ENCODE measurements around the gene FAM222A. TPM values are rescaled to one million over a fixed set of nuclear protein-coding genes. Genes with fewer than 3 reads are reported as not detected.

FAM222A gene
- total RNA-seq, 6 experiments from 2014 or later, result 0.34 to 4.3 (median 1.2) TPM

GRCh38 chr12:109714141-109714912 is 702 bp downstream of the FAM222A start:
- no peaks in the 10 kb centered on the region for H3K27me3 ChIP-seq
- H3K4me1 ChIP-seq, result peaks cover 0 to 53% (median 20%) of the 10 kb centered on the region in 4 donors
- ATAC-seq (peak; percentile 7 to 33 (median 20)), DNase-seq (peak; percentile 75 to 82 (median 77))
- no peak overlapping the region for H3K27ac ChIP-seq
- no peaks in the 10 kb centered on the region for H3K36me3 ChIP-seq
- peak overlapping the region; percentile 58 to 61 (median 59) for H3K4me3 ChIP-seq
- TF ChIP-seq CTCF (IDR thresholded peaks at IDR 0.05), result peak in 3 of 4 donors; percentile 15 to 34 (median 30)
- no peak for TF ChIP-seq POLR2A (IDR thresholded peaks at IDR 0.05)
- 11% methylated on average over 8 of the region's 96 CpGs for WGBS (ENCODE audit: insufficient coverage, low coverage, low lambda C conversion rate, missing lambda C conversion rate)
- intact Hi-C loops (cut with DNase I), result no loop called here
- no peaks in the 10 kb centered on the region for H3K9me3 ChIP-seq

- Histone ChIP-seq H3K4me1 (peaks cover 0 to 53% (median 23%) of the 10 kb centered on the region in 4 donors), H3K27ac (no peak overlapping the region), H3K27me3 (no peaks in the 10 kb centered on the region), H3K9me3 (no peaks in the 10 kb centered on the region), H3K4me3 (peak overlapping the region; percentile 58 to 61 (median 59)), H3K36me3 (no peaks in the 10 kb centered on the region)
- DNase-seq, result no peak
- no peak for ATAC-seq
- 13% methylated on average over 6 of the region's 13 CpGs for WGBS (ENCODE audit: insufficient coverage, low coverage, low lambda C conversion rate, missing lambda C conversion rate)
- intact Hi-C loops (cut with DNase I), result loop anchor here (5.0 kb wide), 2 partner anchors 47 to 113 kb away; no protein-coding TSS in a partner anchor
- TF ChIP-seq CTCF (IDR thresholded peaks at IDR 0.05), result no peak
- no peak for TF ChIP-seq POLR2A (IDR thresholded peaks at IDR 0.05)
These were observed 1.3 kb downstream of the FAM222A start for GRCh38 chr12:109714913-109715244.

GRCh38 chr12:109715310-109716091 is 1.9 kb downstream of the FAM222A start:
- DNase-seq (no peak), ATAC-seq (no peak)
- Histone ChIP-seq H3K27me3 (no peaks in the 10 kb centered on the region), H3K9me3 (no peaks in the 10 kb centered on the region), H3K4me3 (no peak overlapping the region), H3K36me3 (no peaks in the 10 kb centered on the region), H3K27ac (peak overlapping the region in 1 of 3 donors; percentile 62), H3K4me1 (peaks cover 0 to 56% (median 23%) of the 10 kb centered on the region in 4 donors)
- TF ChIP-seq POLR2A (IDR thresholded peaks at IDR 0.05) (no peak), CTCF (IDR thresholded peaks at IDR 0.05) (no peak)
- WGBS (ENCODE audit: insufficient coverage, low coverage, low lambda C conversion rate, missing lambda C conversion rate), result 22% methylated on average over 7 of the region's 19 CpGs
- intact Hi-C loops (cut with DNase I), result loop anchor here (5.0 kb wide), 2 partner anchors 47 to 113 kb away; no protein-coding TSS in a partner anchor

- Histone ChIP-seq H3K27me3 (no peaks in the 10 kb centered on the region), H3K4me1 (peaks cover 0 to 56% (median 24%) of the 10 kb centered on the region in 4 donors), H3K36me3 (no peaks in the 10 kb centered on the region), H3K9me3 (no peaks in the 10 kb centered on the region), H3K4me3 (no peak overlapping the region), H3K27ac (peak overlapping the region in 2 of 3 donors; percentile 30 to 62)
- ATAC-seq (peak in 1 of 4 donors; percentile 1), DNase-seq (no peak)
- 0% methylated on average over 2 of the region's 9 CpGs for WGBS (ENCODE audit: insufficient coverage, low coverage, low lambda C conversion rate, missing lambda C conversion rate)
- no peak for TF ChIP-seq POLR2A (IDR thresholded peaks at IDR 0.05)
- TF ChIP-seq CTCF (IDR thresholded peaks at IDR 0.05), result no peak
- intact Hi-C loops (cut with DNase I), result loop anchor here (5.0 kb wide), 2 partner anchors 46 to 114 kb away; no protein-coding TSS in a partner anchor
These were observed 2.5 kb downstream of the FAM222A start for GRCh38 chr12:109716092-109716479.

Data from right lobe of liver (tissue), 6 donors.